ENCODE measurements around the gene SHISA4.
"Not testable (repeated sequence)": the region's sequence is repeated elsewhere in the genome, so short reads cannot be mapped to it uniquely, and the experiment has no call there.

SHISA4 gene

GRCh38 chr1:201888282-201889089 is at the start of gene SHISA4:
TSS of gene SHISA4 (plus strand) at chr1:201888898. CDS start at chr1:201888995, 97 bp downstream.
- Histone ChIP-seq H3K36me3 (ENCODE audit: insufficient read depth, low read length) (no peaks in the 10 kb centered on the region), H3K27ac (no peak within 1 kb of the TSS), H3K9ac (ENCODE audit: insufficient read length) (no peak within 1 kb of the TSS), H3K9me3 (ENCODE audit: low read depth, low read length) (no peaks in the 10 kb centered on the region), H3K4me3 (peak within 1 kb of the TSS; percentile 69)
- DNase-seq (ENCODE audit: low read depth, low spot score), result no peak
- no peak for TF ChIP-seq EZH2 (IDR thresholded peaks at IDR 0.05)
- no peak for TF ChIP-seq POLR2AphosphoS5 (IDR thresholded peaks at IDR 0.05; ENCODE audit: borderline replicate concordance, low read depth, low read length)
- no peak for TF ChIP-seq FOXP2 (optimal IDR thresholded peaks at IDR 0.05; ENCODE audit: control extremely low read depth, extremely low read length, insufficient read depth)

GRCh38 chr1:201839089-201839488 is 49.6 kb upstream of the SHISA4 start:
- not testable (repeated sequence) for H3K9me3 ChIP-seq (ENCODE audit: low read depth, low read length); DNase-seq (ENCODE audit: low read depth, low spot score); H3K27ac ChIP-seq; H3K9ac ChIP-seq (ENCODE audit: insufficient read length); H3K4me3 ChIP-seq
- peaks cover 62% of the 10 kb centered on the region for H3K36me3 ChIP-seq (ENCODE audit: insufficient read depth, low read length)

GRCh38 chr1:201840055-201840454 is 48.6 kb upstream of the SHISA4 start:
- no peak overlapping the region for H3K9ac ChIP-seq (ENCODE audit: insufficient read length)
- H3K27ac ChIP-seq, result no peak overlapping the region
- peaks cover 54% of the 10 kb centered on the region for H3K36me3 ChIP-seq (ENCODE audit: insufficient read depth, low read length)
- TF ChIP-seq FOXP2 (optimal IDR thresholded peaks at IDR 0.05; ENCODE audit: control extremely low read depth, extremely low read length, insufficient read depth), result no peak
- no peak for TF ChIP-seq POLR2AphosphoS5 (IDR thresholded peaks at IDR 0.05; ENCODE audit: borderline replicate concordance, low read depth, low read length)
- no peak for TF ChIP-seq EZH2 (IDR thresholded peaks at IDR 0.05)
- DNase-seq (ENCODE audit: low read depth, low spot score), result no peak
- no peaks in the 10 kb centered on the region for H3K9me3 ChIP-seq (ENCODE audit: low read depth, low read length)
- H3K4me3 ChIP-seq, result no peak overlapping the region

- Histone ChIP-seq H3K36me3 (ENCODE audit: insufficient read depth, low read length) (peaks cover 49% of the 10 kb centered on the region), H3K4me3 (no peak overlapping the region), H3K9me3 (ENCODE audit: low read depth, low read length) (no peaks in the 10 kb centered on the region), H3K9ac (ENCODE audit: insufficient read length) (no peak overlapping the region), H3K27ac (no peak overlapping the region)
- DNase-seq (ENCODE audit: low read depth, low spot score), result no peak
- TF ChIP-seq EZH2 (IDR thresholded peaks at IDR 0.05), result no peak
- TF ChIP-seq FOXP2 (optimal IDR thresholded peaks at IDR 0.05; ENCODE audit: control extremely low read depth, extremely low read length, insufficient read depth), result no peak
- TF ChIP-seq POLR2AphosphoS5 (IDR thresholded peaks at IDR 0.05; ENCODE audit: borderline replicate concordance, low read depth, low read length), result no peak
Observed at GRCh38 chr1:201840490-201840889, 48.2 kb upstream of the SHISA4 start.

- H3K9ac ChIP-seq (ENCODE audit: insufficient read length), result no peak overlapping the region
- TF ChIP-seq POLR2AphosphoS5 (IDR thresholded peaks at IDR 0.05; ENCODE audit: borderline replicate concordance, low read depth, low read length) (no peak), FOXP2 (optimal IDR thresholded peaks at IDR 0.05; ENCODE audit: control extremely low read depth, extremely low read length, insufficient read depth) (no peak), EZH2 (IDR thresholded peaks at IDR 0.05) (no peak)
- no peak overlapping the region for H3K4me3 ChIP-seq
- no peak overlapping the region for H3K27ac ChIP-seq
- H3K36me3 ChIP-seq (ENCODE audit: insufficient read depth, low read length), result peaks cover 46% of the 10 kb centered on the region
- DNase-seq (ENCODE audit: low read depth, low spot score), result no peak
- no peaks in the 10 kb centered on the region for H3K9me3 ChIP-seq (ENCODE audit: low read depth, low read length)
Observed at GRCh38 chr1:201841265-201841912, 47.3 kb upstream of the SHISA4 start.

- H3K4me3 ChIP-seq, result no peak overlapping the region
- peak overlapping the region; percentile 39; the same call in 1 of the 2 replicates for H3K27ac ChIP-seq
- DNase-seq (ENCODE audit: low read depth, low spot score), result no peak
- H3K36me3 ChIP-seq (ENCODE audit: insufficient read depth, low read length), result peaks cover 49% of the 10 kb centered on the region
- no peaks in the 10 kb centered on the region for H3K9me3 ChIP-seq (ENCODE audit: low read depth, low read length)
- no peak for TF ChIP-seq POLR2AphosphoS5 (IDR thresholded peaks at IDR 0.05; ENCODE audit: borderline replicate concordance, low read depth, low read length)
- TF ChIP-seq FOXP2 (optimal IDR thresholded peaks at IDR 0.05; ENCODE audit: control extremely low read depth, extremely low read length, insufficient read depth), result no peak
- TF ChIP-seq EZH2 (IDR thresholded peaks at IDR 0.05), result no peak
- H3K9ac ChIP-seq (ENCODE audit: insufficient read length), result no peak overlapping the region
Observed at GRCh38 chr1:201842472-201843027, 46.1 kb upstream of the SHISA4 start.

GRCh38 chr1:201845331-201846083 is 43.2 kb upstream of the SHISA4 start:
- Histone ChIP-seq H3K27ac (no peak overlapping the region), H3K9me3 (ENCODE audit: low read depth, low read length) (no peaks in the 10 kb centered on the region), H3K9ac (ENCODE audit: insufficient read length) (no peak overlapping the region), H3K36me3 (ENCODE audit: insufficient read depth, low read length) (peaks cover 62% of the 10 kb centered on the region), H3K4me3 (no peak overlapping the region)
- no peak for TF ChIP-seq FOXP2 (optimal IDR thresholded peaks at IDR 0.05; ENCODE audit: control extremely low read depth, extremely low read length, insufficient read depth)
- TF ChIP-seq EZH2 (IDR thresholded peaks at IDR 0.05), result no peak
- no peak for TF ChIP-seq POLR2AphosphoS5 (IDR thresholded peaks at IDR 0.05; ENCODE audit: borderline replicate concordance, low read depth, low read length)
- no peak for DNase-seq (ENCODE audit: low read depth, low spot score)

GRCh38 chr1:201847150-201847549 is 41.5 kb upstream of the SHISA4 start:
- no peak for TF ChIP-seq EZH2 (IDR thresholded peaks at IDR 0.05)
- no peak for TF ChIP-seq POLR2AphosphoS5 (IDR thresholded peaks at IDR 0.05; ENCODE audit: borderline replicate concordance, low read depth, low read length)
- Histone ChIP-seq H3K4me3 (no peak overlapping the region), H3K36me3 (ENCODE audit: insufficient read depth, low read length) (peaks cover 63% of the 10 kb centered on the region), H3K9ac (ENCODE audit: insufficient read length) (no peak overlapping the region), H3K27ac (no peak overlapping the region), H3K9me3 (ENCODE audit: low read depth, low read length) (no peaks in the 10 kb centered on the region)
- DNase-seq (ENCODE audit: low read depth, low spot score), result no peak
